GM04504 (cell line): Measurements from ENCODE around the gene WDTC1.

ENCODE experiments used
- DNase-seq: peaks from one replicate; pipeline ENCODE4 v3.0.0-alpha.2; 2012; ENCODE audit warnings: low read depth

WDTC1 gene

DNA sequence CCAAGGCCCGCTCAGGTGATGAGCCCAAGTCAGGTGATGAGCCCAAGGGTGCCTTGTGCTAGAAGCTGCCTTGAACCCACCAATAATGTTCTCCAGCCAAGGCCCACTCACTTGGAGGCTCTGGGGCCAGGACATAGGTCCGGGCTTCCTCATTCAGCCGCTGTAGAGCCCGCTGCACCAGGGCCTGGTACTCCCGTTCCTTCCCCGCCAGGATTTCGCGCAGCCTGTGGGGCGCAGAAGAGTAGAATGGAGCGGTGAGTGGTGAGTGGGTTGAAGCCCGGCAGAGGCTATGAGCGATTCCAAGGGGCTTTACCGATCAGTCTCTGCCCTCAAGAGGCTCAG, 121.8 kb downstream of the WDTC1 start:
- DNase-seq: no peak

GRCh38 chr1:27356619-27357280, 122.3 kb downstream of the WDTC1 start:
- DNase-seq: no peak

GRCh38 chr1:27357281-27358037, 123.0 kb downstream of the WDTC1 start:
- no peak for DNase-seq
